Measurements from ENCODE around the gene RIC1. TPM values are rescaled to one million over a fixed set of nuclear protein-coding genes. Genes with fewer than 3 reads are reported as not detected.

RIC1 gene
- total and polyA plus RNA-seq, 8 donors, result 21.5 to 32.9 (median 30.7) TPM

- no peak overlapping the region for H3K4me3 ChIP-seq
- no peak for TF ChIP-seq CTCF (IDR thresholded peaks at IDR 0.05)
- peaks cover 0 to 82% of the 10 kb centered on the region in 2 donors for H3K36me3 ChIP-seq
- no peak overlapping the region for H3K27ac ChIP-seq
- ATAC-seq (no peak), DNase-seq (no peak)
- H3K9me3 ChIP-seq, result no peaks in the 10 kb centered on the region
- no peaks in the 10 kb centered on the region for H3K27me3 ChIP-seq
- H3K4me1 ChIP-seq, result no peaks in the 10 kb centered on the region
- intact Hi-C loops (cut with DNase I), result no loop called here
These were observed 114.2 kb downstream of the RIC1 start for GRCh38 chr9:5743109-5743508.

- Histone ChIP-seq H3K4me1 (no peaks in the 10 kb centered on the region), H3K27ac (no peak overlapping the region), H3K36me3 (peaks cover 0 to 72% of the 10 kb centered on the region in 2 donors), H3K27me3 (no peaks in the 10 kb centered on the region), H3K4me3 (no peak overlapping the region), H3K9me3 (no peaks in the 10 kb centered on the region)
- intact Hi-C loops (cut with DNase I), result no loop called here
- TF ChIP-seq CTCF (IDR thresholded peaks at IDR 0.05), result no peak
- ATAC-seq (no peak), DNase-seq (no peak)
These were observed 119.5 kb downstream of the RIC1 start for GRCh38 chr9:5748438-5748837.

GRCh38 chr9:5749306-5749705 is 120.4 kb downstream of the RIC1 start:
- no peaks in the 10 kb centered on the region for H3K4me1 ChIP-seq
- H3K27ac ChIP-seq, result no peak overlapping the region
- TF ChIP-seq CTCF (IDR thresholded peaks at IDR 0.05), result no peak
- no peaks in the 10 kb centered on the region for H3K9me3 ChIP-seq
- DNase-seq (no peak), ATAC-seq (no peak)
- H3K4me3 ChIP-seq, result no peak overlapping the region
- H3K36me3 ChIP-seq, result peaks cover 0 to 63% of the 10 kb centered on the region in 2 donors
- intact Hi-C loops (cut with DNase I), result no loop called here
- H3K27me3 ChIP-seq, result no peaks in the 10 kb centered on the region

- H3K36me3 ChIP-seq, result peaks cover 0 to 53% of the 10 kb centered on the region in 2 donors
- no peaks in the 10 kb centered on the region for H3K4me1 ChIP-seq
- no peak overlapping the region for H3K4me3 ChIP-seq
- no peak overlapping the region for H3K27ac ChIP-seq
- ATAC-seq, result no peak
- no peak for TF ChIP-seq CTCF (IDR thresholded peaks at IDR 0.05)
- intact Hi-C loops (cut with DNase I), result no loop called here
- H3K27me3 ChIP-seq, result no peaks in the 10 kb centered on the region
- H3K9me3 ChIP-seq, result no peaks in the 10 kb centered on the region
- no peak for DNase-seq
These were observed 121.7 kb downstream of the RIC1 start for GRCh38 chr9:5750569-5750968.

- H3K27ac ChIP-seq, result no peak overlapping the region
- H3K4me1 ChIP-seq, result no peaks in the 10 kb centered on the region
- H3K27me3 ChIP-seq, result no peaks in the 10 kb centered on the region
- H3K9me3 ChIP-seq, result no peaks in the 10 kb centered on the region
- no peak overlapping the region for H3K4me3 ChIP-seq
- ATAC-seq (no peak), DNase-seq (no peak)
- TF ChIP-seq CTCF (IDR thresholded peaks at IDR 0.05), result no peak
- intact Hi-C loops (cut with DNase I), result no loop called here
- peaks cover 0 to 59% of the 10 kb centered on the region in 2 donors for H3K36me3 ChIP-seq
These were observed 127.7 kb downstream of the RIC1 start for GRCh38 chr9:5756633-5757032.

Measured in left lung (tissue), 10 donors.